Muscle layer of duodenum (tissue), 2 donors: Measurements from ENCODE around the gene RESP18.

Experiments
- H3K27ac ChIP-seq: one replicate; pipeline ENCODE4 v1.7.0; 2013; ENCODE audit warnings: mild to moderate bottlenecking, low read length
- H3K27me3 ChIP-seq: one replicate; pipeline ENCODE4 v1.7.0; 2013; ENCODE audit warnings: low read depth, mild to moderate bottlenecking, control low read depth, low read length
- H3K36me3 ChIP-seq, 2 donors: one replicate each; pipeline ENCODE4 v1.7.0; 2013; ENCODE audit warnings: low read length in 2 of 2, control low read depth in 1 of 2, mild to moderate bottlenecking in 1 of 2; ENCODE audit not compliant: insufficient read depth in 2 of 2, control insufficient read depth in 1 of 2
- H3K4me1 ChIP-seq, 2 donors: one replicate each; pipeline ENCODE4 v1.7.0; 2013; ENCODE audit warnings: low read length in 2 of 2, mild to moderate bottlenecking in 2 of 2, control low read depth in 1 of 2, moderate library complexity in 1 of 2; ENCODE audit not compliant: insufficient read depth in 2 of 2, control insufficient read depth in 1 of 2
- H3K4me3 ChIP-seq, 2 donors: one replicate each; pipeline ENCODE4 v1.7.0; 2013; ENCODE audit warnings: low read length in 2 of 2, low read depth in 1 of 2, mild to moderate bottlenecking in 1 of 2
- H3K9me3 ChIP-seq, 2 donors: one replicate each; pipeline ENCODE4 v1.7.0; 2013; ENCODE audit warnings: low read length in 2 of 2, control low read depth in 1 of 2, mild to moderate bottlenecking in 1 of 2; ENCODE audit not compliant: control insufficient read depth in 1 of 2
- donor health status: healthy.

The RESP18 gene

DNA sequence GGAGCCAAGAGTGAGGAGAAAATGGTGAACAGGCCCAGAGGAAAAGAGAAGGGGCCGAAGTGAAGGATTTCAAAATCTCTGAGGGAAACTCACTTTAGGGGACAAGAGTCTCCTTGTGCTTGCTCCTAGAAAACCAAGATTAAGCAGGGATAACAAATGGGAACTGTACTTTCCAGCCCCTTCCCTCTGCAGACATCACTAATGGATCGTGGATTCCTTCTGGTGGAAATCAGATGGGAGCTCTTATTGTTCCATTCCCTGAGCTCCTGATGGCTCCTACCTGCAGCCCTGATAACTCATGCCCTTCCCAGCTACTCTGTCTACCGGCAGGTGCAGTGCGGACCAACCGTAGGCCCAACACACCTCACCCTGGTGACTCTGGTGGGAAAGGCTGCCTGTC, 20.6 kb upstream of the RESP18 start:
- no peaks in the 10 kb centered on the region for H3K9me3 ChIP-seq
- no peak overlapping the region for H3K27ac ChIP-seq
- H3K4me3 ChIP-seq = no peak overlapping the region
- H3K36me3 ChIP-seq = no peaks in the 10 kb centered on the region
- H3K27me3 ChIP-seq = peaks cover 4% of the 10 kb centered on the region
- H3K4me1 ChIP-seq = peaks cover 0 to 5% of the 10 kb centered on the region in 2 donors

- no peaks in the 10 kb centered on the region for H3K36me3 ChIP-seq
- H3K27me3 ChIP-seq = no peaks in the 10 kb centered on the region
- H3K4me3 ChIP-seq = no peak overlapping the region
- H3K9me3 ChIP-seq = no peaks in the 10 kb centered on the region
- H3K27ac ChIP-seq = no peak overlapping the region
- no peaks in the 10 kb centered on the region for H3K4me1 ChIP-seq
These were observed 20.0 kb upstream of the RESP18 start for GRCh38 chr2:219352448-219353023.

GRCh38 chr2:219350710-219351221, 18.2 kb upstream of the RESP18 start:
- H3K27ac ChIP-seq = no peak overlapping the region
- H3K4me3 ChIP-seq = no peak overlapping the region
- no peaks in the 10 kb centered on the region for H3K36me3 ChIP-seq
- H3K9me3 ChIP-seq = no peaks in the 10 kb centered on the region
- H3K4me1 ChIP-seq = no peaks in the 10 kb centered on the region
- H3K27me3 ChIP-seq = no peaks in the 10 kb centered on the region

GRCh38 chr2:219350215-219350614, 17.7 kb upstream of the RESP18 start:
- Histone ChIP-seq H3K27ac (no peak overlapping the region), H3K4me1 (no peaks in the 10 kb centered on the region), H3K27me3 (no peaks in the 10 kb centered on the region), H3K9me3 (no peaks in the 10 kb centered on the region), H3K4me3 (no peak overlapping the region), H3K36me3 (no peaks in the 10 kb centered on the region)

- no peaks in the 10 kb centered on the region for H3K27me3 ChIP-seq
- H3K27ac ChIP-seq = no peak overlapping the region
- H3K9me3 ChIP-seq = no peaks in the 10 kb centered on the region
- no peaks in the 10 kb centered on the region for H3K4me1 ChIP-seq
- no peaks in the 10 kb centered on the region for H3K36me3 ChIP-seq
- no peak overlapping the region for H3K4me3 ChIP-seq
These were observed 12.3 kb upstream of the RESP18 start for GRCh38 chr2:219344751-219345430.

- H3K4me1 ChIP-seq = no peaks in the 10 kb centered on the region
- H3K4me3 ChIP-seq = no peak overlapping the region
- peaks cover 11% of the 10 kb centered on the region for H3K27me3 ChIP-seq
- peaks cover 0 to 4% of the 10 kb centered on the region in 2 donors for H3K9me3 ChIP-seq
- H3K27ac ChIP-seq = no peak overlapping the region
- no peaks in the 10 kb centered on the region for H3K36me3 ChIP-seq
These were observed 2.8 kb upstream of the RESP18 start for GRCh38 chr2:219335373-219335786.

DNA sequence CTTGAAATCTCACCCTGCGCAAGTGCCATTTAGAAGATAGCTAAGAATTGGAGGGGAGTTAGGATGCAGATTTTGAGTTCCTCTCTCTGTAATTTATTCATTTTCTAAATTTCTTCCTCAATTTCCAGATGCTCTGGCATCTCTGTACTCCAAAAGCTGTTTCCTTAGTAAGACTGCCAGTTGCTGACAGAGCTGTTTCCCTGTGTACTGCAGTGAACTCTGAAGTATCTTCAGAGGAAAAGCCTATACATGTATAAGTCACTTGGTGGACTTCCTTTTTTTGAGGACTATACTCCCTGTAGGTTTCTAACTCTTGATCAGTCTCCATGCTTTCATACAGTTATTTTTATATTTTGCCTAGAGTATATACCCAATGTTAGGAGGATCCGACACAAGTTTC, 1.5 kb upstream of the RESP18 start:
- H3K27me3 ChIP-seq = peaks cover 11% of the 10 kb centered on the region

DNA sequence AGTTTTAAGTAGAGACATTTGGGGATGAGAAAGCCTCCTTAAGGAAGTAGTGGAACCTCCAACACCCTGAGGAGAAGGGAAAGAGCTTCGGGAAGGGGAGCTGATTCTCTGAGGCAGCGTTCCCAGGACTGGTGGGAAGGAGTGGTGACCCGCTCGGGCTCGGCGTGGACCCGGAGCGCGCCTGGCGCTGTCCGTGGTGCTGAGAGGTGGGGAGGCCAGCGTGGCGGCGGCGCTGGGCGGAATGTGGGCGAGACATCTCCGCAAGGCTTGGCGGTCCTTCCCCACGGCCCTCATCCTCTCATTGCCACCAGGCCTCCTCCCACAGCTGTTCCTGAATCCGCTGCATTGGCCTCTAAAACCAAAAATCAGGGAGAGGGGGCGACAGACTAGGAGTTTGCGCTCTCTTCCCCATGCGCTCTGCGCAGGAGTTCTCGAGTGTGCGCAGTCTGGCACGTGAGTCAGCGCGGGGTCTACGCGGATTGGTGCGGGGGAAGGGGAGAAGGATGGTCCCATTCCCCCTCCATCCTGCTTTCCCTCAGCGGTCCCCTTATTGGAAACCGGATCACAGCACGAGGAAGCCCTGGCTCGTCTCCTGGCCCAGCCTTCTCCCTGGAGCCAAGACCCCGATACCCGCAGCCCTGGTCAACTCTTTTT, 857 bp downstream of the RESP18 start:
- no peaks in the 10 kb centered on the region for H3K4me1 ChIP-seq
- no peaks in the 10 kb centered on the region for H3K36me3 ChIP-seq
- peaks cover 0 to 4% of the 10 kb centered on the region in 2 donors for H3K9me3 ChIP-seq
- H3K27me3 ChIP-seq = peaks cover 11% of the 10 kb centered on the region
- H3K27ac ChIP-seq = no peak overlapping the region
- H3K4me3 ChIP-seq = no peak overlapping the region

More for the DNA sequence above, 1.5 kb upstream of the RESP18 start:
- no peaks in the 10 kb centered on the region for H3K4me1 ChIP-seq
- H3K27ac ChIP-seq = no peak overlapping the region
- H3K4me3 ChIP-seq = no peak overlapping the region
- H3K9me3 ChIP-seq = peaks cover 0 to 4% of the 10 kb centered on the region in 2 donors
- no peaks in the 10 kb centered on the region for H3K36me3 ChIP-seq

DNA sequence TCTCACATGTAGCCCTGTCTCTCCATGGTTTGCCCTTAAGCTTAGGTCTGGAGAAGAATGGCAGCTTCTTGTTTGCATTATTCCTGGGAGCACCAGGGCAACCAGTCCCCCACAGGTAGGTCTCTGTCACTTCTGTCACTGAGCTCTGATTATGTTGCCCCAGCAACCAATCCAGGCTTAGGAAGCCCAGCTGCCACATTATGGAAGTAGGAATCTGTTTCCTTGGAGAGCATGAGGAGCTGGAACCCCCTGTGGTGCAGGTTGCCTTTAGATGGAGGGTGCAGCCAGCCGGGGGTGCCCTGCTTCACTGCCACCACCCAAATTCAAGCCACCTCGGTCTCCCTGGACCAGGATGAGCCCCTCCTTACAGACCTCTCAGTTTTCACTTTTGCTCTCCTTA, 4.8 kb downstream of the RESP18 start:
- Histone ChIP-seq H3K27me3 (peaks cover 11% of the 10 kb centered on the region), H3K4me3 (no peak overlapping the region), H3K4me1 (no peaks in the 10 kb centered on the region), H3K27ac (no peak overlapping the region), H3K36me3 (no peaks in the 10 kb centered on the region), H3K9me3 (no peaks in the 10 kb centered on the region)

DNA sequence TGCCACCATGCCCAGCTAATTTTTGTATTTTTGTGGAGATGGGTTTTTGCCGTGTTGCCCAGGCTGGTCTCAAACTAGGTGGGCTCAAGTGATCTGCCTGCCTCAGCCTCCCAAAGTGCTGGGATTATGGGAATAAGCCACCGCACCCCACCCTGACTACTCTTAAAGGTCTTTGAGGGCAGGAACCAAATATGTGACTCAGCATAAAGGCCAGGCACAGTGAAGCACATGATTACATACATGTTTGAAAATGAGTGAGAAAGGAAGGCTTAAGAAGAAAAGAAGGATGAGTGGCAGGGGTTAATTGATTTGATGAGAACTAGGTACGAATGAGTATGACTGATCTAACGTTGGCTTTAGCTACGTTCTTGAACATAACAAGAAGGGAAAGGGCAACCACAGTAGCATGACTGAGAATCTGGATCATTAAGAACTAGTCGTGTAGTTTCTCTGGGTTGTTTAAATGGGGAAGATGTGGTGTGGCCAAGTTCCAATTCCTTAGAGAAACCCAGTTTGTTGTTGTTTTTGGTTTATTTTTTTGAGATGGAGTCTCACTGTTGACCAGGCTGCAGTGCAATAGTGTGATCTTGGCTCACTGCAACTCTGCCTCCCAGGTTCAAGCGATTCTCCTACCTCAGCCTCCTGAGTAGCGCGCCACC, 6.8 kb downstream of the RESP18 start:
- Histone ChIP-seq H3K27me3 (no peaks in the 10 kb centered on the region), H3K27ac (no peak overlapping the region), H3K4me3 (no peak overlapping the region), H3K4me1 (no peaks in the 10 kb centered on the region), H3K9me3 (no peaks in the 10 kb centered on the region), H3K36me3 (no peaks in the 10 kb centered on the region)

GRCh38 chr2:219325136-219325535, 7.4 kb downstream of the RESP18 start:
- H3K9me3 ChIP-seq = no peaks in the 10 kb centered on the region
- H3K4me3 ChIP-seq = no peak overlapping the region
- H3K27ac ChIP-seq = no peak overlapping the region
- H3K27me3 ChIP-seq = no peaks in the 10 kb centered on the region
- H3K4me1 ChIP-seq = no peaks in the 10 kb centered on the region
- H3K36me3 ChIP-seq = no peaks in the 10 kb centered on the region
